WTC11 (cell line): ENCODE measurements around the gene TMTC2. TPM values are rescaled to one million over a fixed set of nuclear protein-coding genes. Genes with fewer than 3 reads are reported as not detected.

Source experiments
- ATAC-seq: fragments of 200-7000 bp; cut with Tn5 transposase; 2 replicates; pipeline ENCODE4 v1.10.0; 2021; ENCODE audit warnings: mild to moderate bottlenecking, moderate library complexity
- CTCF ChIA-PET: fragments of 300-600 bp; sonication (Branson Sonifier 250); formaldehyde crosslinking; loops from one replicate; lab custom pipeline; 2021; ENCODE audit warnings: antibody characterized with exemption; lab: Charles Lee
- POLR2A ChIA-PET: fragments of 350-600 bp; sonication (Branson Sonifier 250); formaldehyde crosslinking; loops from one replicate; lab custom pipeline; 2021; ENCODE audit warnings: antibody characterized with exemption; lab: Charles Lee
- DNase-seq: peaks from one replicate; pipeline ENCODE4 v3.0.0; 2021; ENCODE audit warnings: low spot score
- H3K27ac Mint-ChIP-seq: 2 replicates; pipeline ENCODE4 v1.8.0; 2021; ENCODE audit warnings: mixed read lengths
- H3K27me3 Mint-ChIP-seq: 2 replicates; pipeline ENCODE4 v1.8.0; 2021; ENCODE audit warnings: low read depth, mild to moderate bottlenecking, moderate library complexity, mixed read lengths
- H3K36me3 Mint-ChIP-seq: 2 replicates; pipeline ENCODE4 v1.8.0; 2021; ENCODE audit warnings: mixed read lengths
- H3K4me1 Mint-ChIP-seq: 2 replicates; pipeline ENCODE4 v1.8.0; 2022; ENCODE audit warnings: mixed read lengths
- H3K4me3 Mint-ChIP-seq: 2 replicates; pipeline ENCODE4 v1.8.0; 2021; ENCODE audit warnings: mild to moderate bottlenecking, moderate library complexity, mixed read lengths
- H3K9me3 Mint-ChIP-seq: 2 replicates; pipeline ENCODE4 v1.8.0; 2021; ENCODE audit warnings: mixed read lengths
- EMX1 ChIP-seq: fragments of 250-450 bp; sonication (Bioruptor Pico); IDR thresholded peaks from 2 replicates; pipeline ENCODE4 v1.8.0; 2021; ENCODE audit warnings: mild to moderate bottlenecking
- FOXJ3 ChIP-seq: sonication (generic); formaldehyde crosslinking; IDR thresholded peaks from 2 replicates; pipeline ENCODE4 v1.9.0; 2021; ENCODE audit warnings: missing genetic modification reagents, mild to moderate bottlenecking, borderline replicate concordance
- GABPB1 ChIP-seq: sonication (generic); formaldehyde crosslinking; IDR thresholded peaks from 2 replicates; pipeline ENCODE4 v1.8.1; 2023; ENCODE audit warnings: mild to moderate bottlenecking, missing genetic modification reagents
- GTF2I ChIP-seq: fragments of 250-450 bp; sonication (Bioruptor Pico); conservative IDR thresholded peaks from 2 replicates; pipeline ENCODE4 v1.4.0; 2021; ENCODE audit warnings: mild to moderate bottlenecking
- IRF2 ChIP-seq: sonication (generic); formaldehyde crosslinking; IDR thresholded peaks from 2 replicates; pipeline ENCODE4 v1.8.0; 2022; ENCODE audit warnings: low read depth, missing genetic modification reagents, borderline replicate concordance
- JUN ChIP-seq: sonication (generic); formaldehyde crosslinking; IDR thresholded peaks from 2 replicates; pipeline ENCODE4 v1.8.0; 2023; ENCODE audit warnings: mild to moderate bottlenecking, missing genetic modification reagents
- MYBL2 ChIP-seq: sonication (generic); formaldehyde crosslinking; IDR thresholded peaks from 2 replicates; pipeline ENCODE4 v1.8.1; 2023; ENCODE audit warnings: mild to moderate bottlenecking, moderate library complexity, missing genetic modification reagents
- ZNF138 ChIP-seq: sonication (generic); formaldehyde crosslinking; conservative IDR thresholded peaks from 2 replicates; pipeline ENCODE4 v1.8.1; 2022; ENCODE audit warnings: mild to moderate bottlenecking, moderate library complexity, missing genetic modification reagents
- ZNF232 ChIP-seq: sonication (generic); formaldehyde crosslinking; IDR thresholded peaks from 2 replicates; pipeline ENCODE4 v1.8.0; 2022; ENCODE audit warnings: mild to moderate bottlenecking, missing genetic modification reagents
- total RNA-seq: library from RNA; stranded (reverse); gene quantifications from 3 replicates; pipeline ENCODE4 v1.2.3, GENCODE V29; 2021
- TF ChIP-seq, protein P1 (sequence below): sonication (generic); formaldehyde crosslinking; IDR thresholded peaks from 2 replicates; pipeline ENCODE4 v1.8.1; 2023; ENCODE audit warnings: mild to moderate bottlenecking, missing genetic modification reagents, borderline replicate concordance
- TF ChIP-seq, protein P2 (sequence below): sonication (generic); formaldehyde crosslinking; IDR thresholded peaks from 2 replicates; pipeline ENCODE4 v1.8.0; 2022; ENCODE audit warnings: mild to moderate bottlenecking, missing genetic modification reagents
- TF ChIP-seq, protein P3 (sequence below): fragments of 250-450 bp; sonication (Bioruptor Pico); IDR thresholded peaks from 2 replicates; pipeline ENCODE4 v2.1.2; 2022; ENCODE audit warnings: mild to moderate bottlenecking, moderate library complexity
- TF ChIP-seq, protein P4 (sequence below): sonication (generic); formaldehyde crosslinking; IDR thresholded peaks from 2 replicates; pipeline ENCODE4 v1.8.0; 2023; ENCODE audit warnings: missing genetic modification reagents
- TF ChIP-seq, protein P5 (sequence below): fragments of 250-450 bp; sonication (Bioruptor Pico); IDR thresholded peaks from 2 replicates; pipeline ENCODE4 v1.9.0; 2021; ENCODE audit warnings: mild to moderate bottlenecking
- TF ChIP-seq, protein P6 (sequence below): sonication (generic); formaldehyde crosslinking; IDR thresholded peaks from 2 replicates; pipeline ENCODE4 v1.8.0; 2023; ENCODE audit warnings: mild to moderate bottlenecking, missing genetic modification reagents

The TMTC2 gene
- total RNA-seq, 1 experiment from 2014 or later = 6.4 TPM

DNA sequence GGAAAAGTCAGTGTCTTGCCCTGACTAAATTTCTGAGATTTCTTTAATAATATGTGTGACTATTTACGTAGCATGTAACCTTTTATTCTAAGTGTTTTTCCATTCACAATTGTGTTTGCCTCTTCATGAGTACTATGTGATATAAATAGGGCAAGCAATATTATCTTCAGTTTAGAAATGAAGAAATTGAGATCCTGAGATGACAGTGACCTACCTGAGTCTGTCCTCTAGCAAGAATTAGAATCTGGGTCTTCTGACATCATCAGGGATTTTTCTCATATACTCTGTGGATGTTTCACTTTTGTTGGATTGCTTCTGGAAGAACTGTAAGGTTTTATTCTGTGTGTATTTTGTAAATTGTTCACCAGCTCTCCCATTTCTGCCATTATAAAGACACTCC, 35.0 kb downstream of the TMTC2 start (continued):
- TF ChIP-seq, protein P1, sequence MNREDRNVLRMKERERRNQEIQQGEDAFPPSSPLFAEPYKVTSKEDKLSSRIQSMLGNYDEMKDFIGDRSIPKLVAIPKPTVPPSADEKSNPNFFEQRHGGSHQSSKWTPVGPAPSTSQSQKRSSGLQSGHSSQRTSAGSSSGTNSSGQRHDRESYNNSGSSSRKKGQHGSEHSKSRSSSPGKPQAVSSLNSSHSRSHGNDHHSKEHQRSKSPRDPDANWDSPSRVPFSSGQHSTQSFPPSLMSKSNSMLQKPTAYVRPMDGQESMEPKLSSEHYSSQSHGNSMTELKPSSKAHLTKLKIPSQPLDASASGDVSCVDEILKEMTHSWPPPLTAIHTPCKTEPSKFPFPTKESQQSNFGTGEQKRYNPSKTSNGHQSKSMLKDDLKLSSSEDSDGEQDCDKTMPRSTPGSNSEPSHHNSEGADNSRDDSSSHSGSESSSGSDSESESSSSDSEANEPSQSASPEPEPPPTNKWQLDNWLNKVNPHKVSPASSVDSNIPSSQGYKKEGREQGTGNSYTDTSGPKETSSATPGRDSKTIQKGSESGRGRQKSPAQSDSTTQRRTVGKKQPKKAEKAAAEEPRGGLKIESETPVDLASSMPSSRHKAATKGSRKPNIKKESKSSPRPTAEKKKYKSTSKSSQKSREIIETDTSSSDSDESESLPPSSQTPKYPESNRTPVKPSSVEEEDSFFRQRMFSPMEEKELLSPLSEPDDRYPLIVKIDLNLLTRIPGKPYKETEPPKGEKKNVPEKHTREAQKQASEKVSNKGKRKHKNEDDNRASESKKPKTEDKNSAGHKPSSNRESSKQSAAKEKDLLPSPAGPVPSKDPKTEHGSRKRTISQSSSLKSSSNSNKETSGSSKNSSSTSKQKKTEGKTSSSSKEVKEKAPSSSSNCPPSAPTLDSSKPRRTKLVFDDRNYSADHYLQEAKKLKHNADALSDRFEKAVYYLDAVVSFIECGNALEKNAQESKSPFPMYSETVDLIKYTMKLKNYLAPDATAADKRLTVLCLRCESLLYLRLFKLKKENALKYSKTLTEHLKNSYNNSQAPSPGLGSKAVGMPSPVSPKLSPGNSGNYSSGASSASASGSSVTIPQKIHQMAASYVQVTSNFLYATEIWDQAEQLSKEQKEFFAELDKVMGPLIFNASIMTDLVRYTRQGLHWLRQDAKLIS (CRISPR knock-in tag) = no peak
- TF ChIP-seq, protein P2, sequence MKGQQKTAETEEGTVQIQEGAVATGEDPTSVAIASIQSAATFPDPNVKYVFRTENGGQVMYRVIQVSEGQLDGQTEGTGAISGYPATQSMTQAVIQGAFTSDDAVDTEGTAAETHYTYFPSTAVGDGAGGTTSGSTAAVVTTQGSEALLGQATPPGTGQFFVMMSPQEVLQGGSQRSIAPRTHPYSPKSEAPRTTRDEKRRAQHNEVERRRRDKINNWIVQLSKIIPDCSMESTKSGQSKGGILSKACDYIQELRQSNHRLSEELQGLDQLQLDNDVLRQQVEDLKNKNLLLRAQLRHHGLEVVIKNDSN (CRISPR knock-in tag) = no peak
- no peak for TF ChIP-seq GTF2I
- no peak for TF ChIP-seq ZNF138 (CRISPR knock-in tag)

DNA sequence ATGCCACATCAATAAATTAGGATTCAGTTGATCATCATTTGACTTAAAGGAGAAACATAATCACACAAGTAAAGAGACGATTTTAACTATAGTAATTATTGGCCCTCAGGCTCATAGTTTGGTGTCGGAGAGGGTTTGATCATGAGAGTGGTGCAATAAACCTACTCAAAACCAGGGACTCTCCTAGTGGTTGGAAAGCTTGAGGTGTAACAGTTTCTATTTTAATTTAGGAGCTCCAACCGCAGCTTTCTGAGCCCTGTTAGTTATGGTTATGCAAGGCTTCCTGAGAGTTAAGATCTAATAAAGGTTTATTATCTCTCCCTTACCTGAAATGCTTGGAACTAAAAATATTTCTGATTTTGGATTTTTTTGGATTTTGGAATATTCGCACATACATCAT, 36.4 kb downstream of the TMTC2 start:
- no peak for DNase-seq
- POLR2A ChIA-PET = no interaction called here
- peaks cover 4% of the 10 kb centered on the region; the same call in 1 of the 2 replicates for H3K36me3 Mint-ChIP-seq
- H3K4me3 Mint-ChIP-seq = no peak overlapping the region
- H3K27me3 Mint-ChIP-seq = no peaks in the 10 kb centered on the region
- no peaks in the 10 kb centered on the region for H3K9me3 Mint-ChIP-seq
- CTCF ChIA-PET = no interaction called here
- no peak for ATAC-seq
- H3K27ac Mint-ChIP-seq = no peak overlapping the region
- TF ChIP-seq ZNF232 (CRISPR knock-in tag) = no peak
- TF ChIP-seq, protein P3, sequence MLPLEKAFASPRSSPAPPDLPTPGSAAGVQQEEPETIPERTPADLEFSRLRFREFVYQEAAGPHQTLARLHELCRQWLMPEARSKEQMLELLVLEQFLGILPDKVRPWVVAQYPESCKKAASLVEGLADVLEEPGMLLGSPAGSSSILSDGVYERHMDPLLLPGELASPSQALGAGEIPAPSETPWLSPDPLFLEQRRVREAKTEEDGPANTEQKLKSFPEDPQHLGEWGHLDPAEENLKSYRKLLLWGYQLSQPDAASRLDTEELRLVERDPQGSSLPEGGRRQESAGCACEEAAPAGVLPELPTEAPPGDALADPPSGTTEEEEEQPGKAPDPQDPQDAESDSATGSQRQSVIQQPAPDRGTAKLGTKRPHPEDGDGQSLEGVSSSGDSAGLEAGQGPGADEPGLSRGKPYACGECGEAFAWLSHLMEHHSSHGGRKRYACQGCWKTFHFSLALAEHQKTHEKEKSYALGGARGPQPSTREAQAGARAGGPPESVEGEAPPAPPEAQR (CRISPR knock-in tag) = no peak
- no peak for TF ChIP-seq IRF2 (CRISPR knock-in tag)
- H3K4me1 Mint-ChIP-seq = peaks cover 35% of the 10 kb centered on the region

DNA sequence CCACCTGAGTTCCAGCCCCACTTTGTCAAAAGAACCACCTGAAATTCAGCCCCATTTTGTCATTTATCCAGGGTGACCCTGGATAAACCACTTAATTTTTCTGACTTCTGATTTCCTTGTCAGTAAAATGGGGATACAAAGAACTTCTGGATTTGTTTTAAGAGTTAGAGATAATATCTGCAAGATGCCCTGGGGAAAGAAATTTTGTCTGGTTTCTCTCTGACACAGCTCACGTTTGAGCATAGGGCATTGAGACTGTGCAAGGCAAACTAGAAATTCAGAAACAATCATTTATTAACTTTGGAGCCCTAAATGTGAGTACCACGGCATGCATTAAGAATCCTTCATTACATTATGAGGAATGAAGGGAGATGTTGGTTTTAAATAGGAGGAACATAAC, 37.2 kb downstream of the TMTC2 start:
- Mint-ChIP-seq H3K4me3 (no peak overlapping the region), H3K36me3 (peaks cover 4% of the 10 kb centered on the region; the same call in 1 of the 2 replicates)
- CTCF ChIA-PET = no interaction called here

DNA sequence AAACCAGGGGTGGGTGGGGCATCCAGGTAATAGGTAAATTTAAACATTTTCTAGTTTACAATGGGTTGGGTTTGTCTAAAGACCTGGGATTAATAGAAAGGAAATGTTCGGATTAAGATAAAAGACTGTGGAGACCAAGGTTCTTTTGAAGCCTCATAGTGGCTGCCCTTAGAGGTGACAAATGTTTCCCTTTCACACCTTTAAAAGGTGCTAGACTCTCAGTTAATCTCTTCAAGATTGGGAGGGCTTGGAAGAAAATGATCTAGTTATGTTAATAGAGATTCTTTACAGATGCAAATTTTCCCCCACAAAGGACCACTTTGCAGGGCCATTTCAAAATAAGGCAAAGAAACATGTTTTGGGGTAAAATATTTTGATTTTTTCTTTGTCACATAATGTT, 39.0 kb downstream of the TMTC2 start:
- H3K4me1 Mint-ChIP-seq = peaks cover 33% of the 10 kb centered on the region
- no peaks in the 10 kb centered on the region for H3K27me3 Mint-ChIP-seq
- H3K4me3 Mint-ChIP-seq = no peak overlapping the region
- CTCF ChIA-PET = interaction anchor here (1.0 kb wide), 1 partner anchor 40 kb away, joined by 4 read pairs; no protein-coding TSS in a partner anchor
- POLR2A ChIA-PET = no interaction called here
- H3K36me3 Mint-ChIP-seq = peaks cover 15% of the 10 kb centered on the region
- peaks cover 5% of the 10 kb centered on the region for H3K9me3 Mint-ChIP-seq
- DNase-seq = no peak
- no peak for ATAC-seq
- TF ChIP-seq, protein P4, sequence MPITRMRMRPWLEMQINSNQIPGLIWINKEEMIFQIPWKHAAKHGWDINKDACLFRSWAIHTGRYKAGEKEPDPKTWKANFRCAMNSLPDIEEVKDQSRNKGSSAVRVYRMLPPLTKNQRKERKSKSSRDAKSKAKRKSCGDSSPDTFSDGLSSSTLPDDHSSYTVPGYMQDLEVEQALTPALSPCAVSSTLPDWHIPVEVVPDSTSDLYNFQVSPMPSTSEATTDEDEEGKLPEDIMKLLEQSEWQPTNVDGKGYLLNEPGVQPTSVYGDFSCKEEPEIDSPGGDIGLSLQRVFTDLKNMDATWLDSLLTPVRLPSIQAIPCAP (CRISPR knock-in tag) = no peak
- TF ChIP-seq, protein P5, sequence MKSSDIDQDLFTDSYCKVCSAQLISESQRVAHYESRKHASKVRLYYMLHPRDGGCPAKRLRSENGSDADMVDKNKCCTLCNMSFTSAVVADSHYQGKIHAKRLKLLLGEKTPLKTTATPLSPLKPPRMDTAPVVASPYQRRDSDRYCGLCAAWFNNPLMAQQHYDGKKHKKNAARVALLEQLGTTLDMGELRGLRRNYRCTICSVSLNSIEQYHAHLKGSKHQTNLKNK (CRISPR knock-in tag) = no peak
- TF ChIP-seq EMX1 = no peak
- no peak for TF ChIP-seq GABPB1 (CRISPR knock-in tag)
- TF ChIP-seq FOXJ3 (CRISPR knock-in tag) = no peak
- H3K27ac Mint-ChIP-seq = no peak overlapping the region; the same call in 1 of the 2 replicates

More for the DNA sequence above, 37.2 kb downstream of the TMTC2 start:
- TF ChIP-seq, protein P6, sequence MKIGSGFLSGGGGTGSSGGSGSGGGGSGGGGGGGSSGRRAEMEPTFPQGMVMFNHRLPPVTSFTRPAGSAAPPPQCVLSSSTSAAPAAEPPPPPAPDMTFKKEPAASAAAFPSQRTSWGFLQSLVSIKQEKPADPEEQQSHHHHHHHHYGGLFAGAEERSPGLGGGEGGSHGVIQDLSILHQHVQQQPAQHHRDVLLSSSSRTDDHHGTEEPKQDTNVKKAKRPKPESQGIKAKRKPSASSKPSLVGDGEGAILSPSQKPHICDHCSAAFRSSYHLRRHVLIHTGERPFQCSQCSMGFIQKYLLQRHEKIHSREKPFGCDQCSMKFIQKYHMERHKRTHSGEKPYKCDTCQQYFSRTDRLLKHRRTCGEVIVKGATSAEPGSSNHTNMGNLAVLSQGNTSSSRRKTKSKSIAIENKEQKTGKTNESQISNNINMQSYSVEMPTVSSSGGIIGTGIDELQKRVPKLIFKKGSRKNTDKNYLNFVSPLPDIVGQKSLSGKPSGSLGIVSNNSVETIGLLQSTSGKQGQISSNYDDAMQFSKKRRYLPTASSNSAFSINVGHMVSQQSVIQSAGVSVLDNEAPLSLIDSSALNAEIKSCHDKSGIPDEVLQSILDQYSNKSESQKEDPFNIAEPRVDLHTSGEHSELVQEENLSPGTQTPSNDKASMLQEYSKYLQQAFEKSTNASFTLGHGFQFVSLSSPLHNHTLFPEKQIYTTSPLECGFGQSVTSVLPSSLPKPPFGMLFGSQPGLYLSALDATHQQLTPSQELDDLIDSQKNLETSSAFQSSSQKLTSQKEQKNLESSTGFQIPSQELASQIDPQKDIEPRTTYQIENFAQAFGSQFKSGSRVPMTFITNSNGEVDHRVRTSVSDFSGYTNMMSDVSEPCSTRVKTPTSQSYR (CRISPR knock-in tag) = no peak
- TF ChIP-seq FOXJ3 (CRISPR knock-in tag) = no peak
- no peak for TF ChIP-seq EMX1
- no peak for TF ChIP-seq MYBL2 (CRISPR knock-in tag)
- TF ChIP-seq JUN (CRISPR knock-in tag) = no peak
- Mint-ChIP-seq H3K4me1 (peaks cover 37% of the 10 kb centered on the region), H3K9me3 (no peaks in the 10 kb centered on the region), H3K27ac (no peak overlapping the region), H3K27me3 (no peaks in the 10 kb centered on the region)
- POLR2A ChIA-PET = no interaction called here
- ATAC-seq = no peak
- DNase-seq = no peak
